Neural progenitor cell (in vitro differentiated cells): Measurements from ENCODE around the gene NUMB. TPM values are rescaled to one million over a fixed set of nuclear protein-coding genes. Genes with fewer than 3 reads are reported as not detected.

Source experiments
- DNase-seq: peaks from one replicate; pipeline ENCODE4 v3.0.0-alpha.2; 2016; ENCODE audit warnings: low spot score
- H2AFZ ChIP-seq: fragments of 200-600 bp; sonication (generic); replicated peaks from 2 replicates; pipeline ENCODE4 v1.6.1; 2016; ENCODE audit warnings: antibody characterized with exemption
- H3F3A ChIP-seq: fragments of 200-600 bp; sonication (generic); 2 replicates; pipeline ENCODE4 v1.6.1; 2016; ENCODE audit warnings: antibody characterized with exemption, low read depth
- H3K27ac ChIP-seq: fragments of 200-600 bp; sonication (generic); 2 replicates; pipeline ENCODE4 v1.5.1; 2016; ENCODE audit warnings: mild to moderate bottlenecking
- H3K27me3 ChIP-seq: fragments of 200-600 bp; sonication (generic); 2 replicates; pipeline ENCODE4 v1.6.1; 2016; ENCODE audit warnings: mild to moderate bottlenecking, moderate library complexity
- H3K36me3 ChIP-seq: fragments of 200-600 bp; sonication (generic); 2 replicates; pipeline ENCODE4 v1.5.1; 2016
- H3K4me1 ChIP-seq: fragments of 200-600 bp; sonication (generic); 2 replicates; pipeline ENCODE4 v1.6.1; 2016; ENCODE audit warnings: mixed run types
- H3K4me2 ChIP-seq: fragments of 200-600 bp; sonication (generic); 2 replicates; pipeline ENCODE4 v1.6.1; 2016
- H3K4me3 ChIP-seq: fragments of 200-600 bp; sonication (generic); 2 replicates; pipeline ENCODE4 v1.5.1; 2016
- H3K79me2 ChIP-seq: fragments of 200-600 bp; sonication (generic); 2 replicates; pipeline ENCODE4 v1.6.1; 2016; ENCODE audit warnings: low read depth
- H3K9ac ChIP-seq: fragments of 200-600 bp; sonication (generic); 2 replicates; pipeline ENCODE4 v1.6.1; 2016
- H3K9me3 ChIP-seq: fragments of 200-600 bp; sonication (generic); 2 replicates; pipeline ENCODE4 v1.5.1; 2016; ENCODE audit warnings: low read depth
- H4K20me1 ChIP-seq: fragments of 200-600 bp; sonication (generic); 2 replicates; pipeline ENCODE4 v1.6.1; 2016; ENCODE audit warnings: low read depth
- H3K27ac Mint-ChIP-seq: 3 replicates; pipeline ENCODE4 v1.8.0; 2021; ENCODE audit warnings: mixed read lengths
- H3K27me3 Mint-ChIP-seq: 2 replicates; pipeline ENCODE4 v1.8.0; 2022; ENCODE audit warnings: low read depth, mild to moderate bottlenecking, inconsistent platforms, moderate library complexity, mixed read lengths; ENCODE audit not compliant: insufficient read depth
- H3K36me3 Mint-ChIP-seq: 3 replicates; pipeline ENCODE4 v1.8.0; 2021; ENCODE audit warnings: mixed read lengths
- H3K4me1 Mint-ChIP-seq: 3 replicates; pipeline ENCODE4 v1.8.0; 2021; ENCODE audit warnings: mixed read lengths
- H3K4me3 Mint-ChIP-seq: 3 replicates; pipeline ENCODE4 v1.8.0; 2021; ENCODE audit warnings: mild to moderate bottlenecking, moderate library complexity, mixed read lengths
- H3K9me3 Mint-ChIP-seq: 3 replicates; pipeline ENCODE4 v1.8.0; 2020; ENCODE audit warnings: mixed read lengths
- CTCF ChIP-seq: fragments of 200-600 bp; sonication (generic); IDR thresholded peaks from 2 replicates; pipeline ENCODE4 v1.5.1; 2017; ENCODE audit warnings: antibody characterized with exemption, mild to moderate bottlenecking
- EZH2 ChIP-seq: fragments of 200-600 bp; sonication (generic); IDR thresholded peaks from 2 replicates; pipeline ENCODE4 v1.6.1; 2017; ENCODE audit warnings: antibody characterized with exemption, mild to moderate bottlenecking, moderate library complexity
- EZH2phosphoT487 ChIP-seq: fragments of 200-600 bp; sonication (generic); IDR thresholded peaks from 2 replicates; pipeline ENCODE4 v1.6.1; 2017; ENCODE audit warnings: antibody characterized with exemption
- total RNA-seq: library from RNA; depleted of rRNA; stranded (reverse); fragments of >200 nt; gene quantifications from 2 replicates; pipeline ENCODE4 v1.2.3, GENCODE V29; 2015; ENCODE audit warnings: low replicate concordance

Gene NUMB
- total RNA-seq, 1 donor from 2014 or later, result 37.2 TPM

GRCh38 chr14:73376585-73376984 lies 81.8 kb downstream of the NUMB start:
- no peaks in the 10 kb centered on the region for H3K9me3 Mint-ChIP-seq
- H3K4me3 Mint-ChIP-seq, result no peak overlapping the region
- Histone ChIP-seq H3K27me3 (no peaks in the 10 kb centered on the region), H3K9ac (no peak overlapping the region), H3K4me1 (no peaks in the 10 kb centered on the region), H3K4me3 (no peak overlapping the region), H3K27ac (no peak overlapping the region), H3F3A (peaks cover 7% of the 10 kb centered on the region), H3K9me3 (no peaks in the 10 kb centered on the region), H3K4me2 (no peak overlapping the region), H4K20me1 (peaks cover 21% of the 10 kb centered on the region), H3K36me3 (no peaks in the 10 kb centered on the region), H2AFZ (no peak overlapping the region), H3K79me2 (peaks cover 35% of the 10 kb centered on the region)
- H3K27me3 Mint-ChIP-seq, result no peaks in the 10 kb centered on the region
- H3K27ac Mint-ChIP-seq, result no peak overlapping the region
- no peak for DNase-seq
- no peaks in the 10 kb centered on the region for H3K4me1 Mint-ChIP-seq
- no peak for TF ChIP-seq EZH2
- TF ChIP-seq CTCF, result no peak
- no peak for TF ChIP-seq EZH2phosphoT487
- H3K36me3 Mint-ChIP-seq, result no peaks in the 10 kb centered on the region

- H3K79me2 ChIP-seq, result peaks cover 28% of the 10 kb centered on the region
- H3K9me3 Mint-ChIP-seq, result no peaks in the 10 kb centered on the region
- H3K36me3 ChIP-seq, result no peaks in the 10 kb centered on the region
- no peak overlapping the region for H3K4me2 ChIP-seq
- H3K9me3 ChIP-seq, result no peaks in the 10 kb centered on the region
- H3K4me3 ChIP-seq, result no peak overlapping the region
- H3K4me1 ChIP-seq, result no peaks in the 10 kb centered on the region
- H3K27me3 ChIP-seq, result no peaks in the 10 kb centered on the region
- H3K27me3 Mint-ChIP-seq, result no peaks in the 10 kb centered on the region
- peaks cover 21% of the 10 kb centered on the region for H4K20me1 ChIP-seq
- no peak for DNase-seq
- no peaks in the 10 kb centered on the region for H3K4me1 Mint-ChIP-seq
- H3K27ac Mint-ChIP-seq, result no peak overlapping the region
- no peak overlapping the region for H3K9ac ChIP-seq
- H3K36me3 Mint-ChIP-seq, result no peaks in the 10 kb centered on the region
- no peak for TF ChIP-seq EZH2
- no peak for TF ChIP-seq EZH2phosphoT487
- no peak for TF ChIP-seq CTCF
- H3K27ac ChIP-seq, result no peak overlapping the region
- H2AFZ ChIP-seq, result no peak overlapping the region
- H3F3A ChIP-seq, result peaks cover 8% of the 10 kb centered on the region
- no peak overlapping the region for H3K4me3 Mint-ChIP-seq
Measured at GRCh38 chr14:73375861-73376260, 82.5 kb downstream of the NUMB start.

- no peak for DNase-seq
- no peaks in the 10 kb centered on the region for H3K9me3 Mint-ChIP-seq
- H3K27ac Mint-ChIP-seq, result no peak overlapping the region
- Histone ChIP-seq H3K4me3 (no peak overlapping the region), H3K4me2 (no peak overlapping the region), H4K20me1 (peaks cover 21% of the 10 kb centered on the region), H3K36me3 (no peaks in the 10 kb centered on the region), H3K79me2 (peaks cover 33% of the 10 kb centered on the region), H3K9ac (no peak overlapping the region), H3K27me3 (no peaks in the 10 kb centered on the region), H3K27ac (no peak overlapping the region), H2AFZ (no peak overlapping the region), H3K4me1 (no peaks in the 10 kb centered on the region), H3F3A (peaks cover 8% of the 10 kb centered on the region), H3K9me3 (no peaks in the 10 kb centered on the region)
- TF ChIP-seq EZH2phosphoT487, result no peak
- no peak for TF ChIP-seq EZH2
- no peak for TF ChIP-seq CTCF
- no peaks in the 10 kb centered on the region for H3K27me3 Mint-ChIP-seq
- H3K36me3 Mint-ChIP-seq, result no peaks in the 10 kb centered on the region
- no peak overlapping the region for H3K4me3 Mint-ChIP-seq
- H3K4me1 Mint-ChIP-seq, result no peaks in the 10 kb centered on the region
Measured at GRCh38 chr14:73374218-73374617, 84.1 kb downstream of the NUMB start.

- Histone ChIP-seq H3K4me3 (no peak overlapping the region), H3K4me2 (no peak overlapping the region), H4K20me1 (peaks cover 21% of the 10 kb centered on the region), H3K27me3 (no peaks in the 10 kb centered on the region), H3K9ac (no peak overlapping the region), H3K79me2 (peaks cover 33% of the 10 kb centered on the region), H3F3A (peaks cover 8% of the 10 kb centered on the region), H2AFZ (no peak overlapping the region), H3K27ac (no peak overlapping the region), H3K36me3 (no peaks in the 10 kb centered on the region), H3K9me3 (no peaks in the 10 kb centered on the region), H3K4me1 (no peaks in the 10 kb centered on the region)
- no peaks in the 10 kb centered on the region for H3K36me3 Mint-ChIP-seq
- H3K27ac Mint-ChIP-seq, result no peak overlapping the region
- no peak for TF ChIP-seq EZH2
- no peak for TF ChIP-seq EZH2phosphoT487
- TF ChIP-seq CTCF, result no peak
- H3K27me3 Mint-ChIP-seq, result no peaks in the 10 kb centered on the region
- H3K4me3 Mint-ChIP-seq, result no peak overlapping the region
- H3K9me3 Mint-ChIP-seq, result no peaks in the 10 kb centered on the region
- H3K4me1 Mint-ChIP-seq, result no peaks in the 10 kb centered on the region
- DNase-seq, result no peak
Measured at GRCh38 chr14:73372529-73372928, 85.8 kb downstream of the NUMB start.
